H1 (cell line): ENCODE data around the gene GPC3. TPM values are rescaled to one million over a fixed set of nuclear protein-coding genes. Genes with fewer than 3 reads are reported as not detected.

Experiments used
- SIN3A ChIP-seq, 2 experiments: IDR thresholded peaks in 1 of 2; conservative IDR thresholded peaks in 1 of 2; 2 replicates each; pipeline ENCODE4 v1.6.1; 2011 to 2012; ENCODE audit warnings: low read length in 2 of 2, improper control_type of control experiment in 1 of 2, low read depth in 1 of 2, mild to moderate bottlenecking in 1 of 2
- polyA plus RNA-seq, 7 experiments: library from polyadenylated mRNA; depleted of rRNA in 3 of 7; stranded (reverse) in 5 of 7; unstranded in 2 of 7; fragments of >200 nt in 5 of 7; fragments of 200-250 nt in 2 of 7; gene quantifications; 1 replicate in 5 of 7; 2 replicates in 1 of 7; 4 replicates in 1 of 7; pipeline versions ENCODE4 v1.2.1 to v1.2.3, GENCODE V29; 2011 to 2013; ENCODE audit warnings: missing spikeins in 2 of 7, mixed read lengths in 2 of 7
- total RNA-seq: library from RNA; stranded (reverse); fragmentation: NEBNext Ultra II Directional; extraction: Animal tissue kit (Norgen Biotek cat#: 25700); gene quantifications from 2 replicates; pipeline ENCODE4 v1.2.1, GENCODE V29; 2021

Gene GPC3
- total and polyA plus RNA-seq, 2 of the 8 experiments (the other 6 are each of a cell fraction or from before 2014, with no cell fraction given), result 64.8 to 71.9 TPM

GRCh38 chrX:133568109-133568508 lies 417.3 kb downstream of the GPC3 start (continued):
- TF ChIP-seq SIN3A (conservative IDR thresholded peaks at IDR 0.05 in 1 of 2, IDR thresholded peaks at IDR 0.05 in 1 of 2; ENCODE audit: low read depth in 1 of 2, low read length in 2 of 2), result no peak
